ENCODE measurements around the gene IFT81. TPM values are rescaled to one million over a fixed set of nuclear protein-coding genes. Genes with fewer than 3 reads are reported as not detected.
"Not testable (repeated sequence)": the region's sequence is repeated elsewhere in the genome, so short reads cannot be mapped to it uniquely, and the experiment has no call there.

Gene IFT81
- total RNA-seq, 1 experiment from 2014 or later: 15.5 TPM

DNA sequence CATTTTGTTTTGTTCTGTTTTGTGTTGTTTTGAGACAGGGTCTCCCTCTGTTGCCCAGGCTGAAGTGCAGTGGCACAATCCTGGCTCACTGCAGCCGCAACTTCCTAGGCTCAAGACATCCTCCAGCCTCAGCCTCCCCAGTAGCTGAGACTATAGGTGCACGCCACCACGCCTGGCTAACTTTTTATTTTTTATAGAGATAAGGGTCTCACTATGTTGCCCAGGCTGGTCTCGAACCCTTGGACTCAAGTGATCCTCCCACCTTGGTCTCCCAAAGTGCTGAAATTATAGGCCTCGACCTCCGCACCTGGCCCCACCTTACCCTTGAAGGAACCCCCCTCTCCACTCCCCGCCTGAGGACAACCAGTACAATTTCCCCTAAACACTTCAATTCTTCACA, 7.5 kb upstream of the IFT81 start:
- no peak for DNase-seq (ENCODE audit: low read depth, low spot score)
- Histone ChIP-seq H3K27ac (ENCODE audit: low read length) (no peak overlapping the region), H3K36me3 (ENCODE audit: control insufficient read depth, insufficient read depth, low read length) (no peaks in the 10 kb centered on the region), H3K4me3 (ENCODE audit: low read depth in 2 of 2, low read length in 2 of 2) (no peak overlapping the region), H3K27me3 (ENCODE audit: control insufficient read depth, insufficient read depth, low read length) (no peaks in the 10 kb centered on the region), H3K9me3 (ENCODE audit: control insufficient read depth, insufficient read depth, low read depth, low read length) (no peaks in the 10 kb centered on the region), H3K4me1 (ENCODE audit: control insufficient read depth, insufficient read depth, low read length) (no peaks in the 10 kb centered on the region)
- ChIA-PET CTCF (interaction anchor here (0.7 kb wide), 2 partner anchors 37 to 634 kb away, joined by 3 read pairs; no protein-coding TSS in a partner anchor), POLR2A (no interaction called here)
- TF ChIP-seq POLR2AphosphoS5 (IDR thresholded peaks at IDR 0.05; ENCODE audit: low read depth, low read length) (no peak), SIN3A (IDR thresholded peaks at IDR 0.05; ENCODE audit: borderline replicate concordance, insufficient read depth, low read depth, low read length) (no peak)
- TF ChIP-seq, protein P1, sequence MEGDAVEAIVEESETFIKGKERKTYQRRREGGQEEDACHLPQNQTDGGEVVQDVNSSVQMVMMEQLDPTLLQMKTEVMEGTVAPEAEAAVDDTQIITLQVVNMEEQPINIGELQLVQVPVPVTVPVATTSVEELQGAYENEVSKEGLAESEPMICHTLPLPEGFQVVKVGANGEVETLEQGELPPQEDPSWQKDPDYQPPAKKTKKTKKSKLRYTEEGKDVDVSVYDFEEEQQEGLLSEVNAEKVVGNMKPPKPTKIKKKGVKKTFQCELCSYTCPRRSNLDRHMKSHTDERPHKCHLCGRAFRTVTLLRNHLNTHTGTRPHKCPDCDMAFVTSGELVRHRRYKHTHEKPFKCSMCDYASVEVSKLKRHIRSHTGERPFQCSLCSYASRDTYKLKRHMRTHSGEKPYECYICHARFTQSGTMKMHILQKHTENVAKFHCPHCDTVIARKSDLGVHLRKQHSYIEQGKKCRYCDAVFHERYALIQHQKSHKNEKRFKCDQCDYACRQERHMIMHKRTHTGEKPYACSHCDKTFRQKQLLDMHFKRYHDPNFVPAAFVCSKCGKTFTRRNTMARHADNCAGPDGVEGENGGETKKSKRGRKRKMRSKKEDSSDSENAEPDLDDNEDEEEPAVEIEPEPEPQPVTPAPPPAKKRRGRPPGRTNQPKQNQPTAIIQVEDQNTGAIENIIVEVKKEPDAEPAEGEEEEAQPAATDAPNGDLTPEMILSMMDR (IDR thresholded peaks at IDR 0.05): no peak
- TF ChIP-seq, protein P2, sequence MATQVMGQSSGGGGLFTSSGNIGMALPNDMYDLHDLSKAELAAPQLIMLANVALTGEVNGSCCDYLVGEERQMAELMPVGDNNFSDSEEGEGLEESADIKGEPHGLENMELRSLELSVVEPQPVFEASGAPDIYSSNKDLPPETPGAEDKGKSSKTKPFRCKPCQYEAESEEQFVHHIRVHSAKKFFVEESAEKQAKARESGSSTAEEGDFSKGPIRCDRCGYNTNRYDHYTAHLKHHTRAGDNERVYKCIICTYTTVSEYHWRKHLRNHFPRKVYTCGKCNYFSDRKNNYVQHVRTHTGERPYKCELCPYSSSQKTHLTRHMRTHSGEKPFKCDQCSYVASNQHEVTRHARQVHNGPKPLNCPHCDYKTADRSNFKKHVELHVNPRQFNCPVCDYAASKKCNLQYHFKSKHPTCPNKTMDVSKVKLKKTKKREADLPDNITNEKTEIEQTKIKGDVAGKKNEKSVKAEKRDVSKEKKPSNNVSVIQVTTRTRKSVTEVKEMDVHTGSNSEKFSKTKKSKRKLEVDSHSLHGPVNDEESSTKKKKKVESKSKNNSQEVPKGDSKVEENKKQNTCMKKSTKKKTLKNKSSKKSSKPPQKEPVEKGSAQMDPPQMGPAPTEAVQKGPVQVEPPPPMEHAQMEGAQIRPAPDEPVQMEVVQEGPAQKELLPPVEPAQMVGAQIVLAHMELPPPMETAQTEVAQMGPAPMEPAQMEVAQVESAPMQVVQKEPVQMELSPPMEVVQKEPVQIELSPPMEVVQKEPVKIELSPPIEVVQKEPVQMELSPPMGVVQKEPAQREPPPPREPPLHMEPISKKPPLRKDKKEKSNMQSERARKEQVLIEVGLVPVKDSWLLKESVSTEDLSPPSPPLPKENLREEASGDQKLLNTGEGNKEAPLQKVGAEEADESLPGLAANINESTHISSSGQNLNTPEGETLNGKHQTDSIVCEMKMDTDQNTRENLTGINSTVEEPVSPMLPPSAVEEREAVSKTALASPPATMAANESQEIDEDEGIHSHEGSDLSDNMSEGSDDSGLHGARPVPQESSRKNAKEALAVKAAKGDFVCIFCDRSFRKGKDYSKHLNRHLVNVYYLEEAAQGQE (IDR thresholded peaks at IDR 0.05; ENCODE audit: insufficient read depth in 1 of 2, low read depth in 2 of 2, low read length in 1 of 2): no peak
- intact Hi-C loops (cut with micrococcal nuclease; ENCODE audit: unreplicated experiment): no loop called here
- in situ Hi-C loops (cut with HindIII; ENCODE audit: low pct_unique_long_range_greater_than_20kb, low sequenced_read_pairs): no loop called here
- BruUV-seq (replicated peaks): no TSS peak
- no peak for ATAC-seq

DNA sequence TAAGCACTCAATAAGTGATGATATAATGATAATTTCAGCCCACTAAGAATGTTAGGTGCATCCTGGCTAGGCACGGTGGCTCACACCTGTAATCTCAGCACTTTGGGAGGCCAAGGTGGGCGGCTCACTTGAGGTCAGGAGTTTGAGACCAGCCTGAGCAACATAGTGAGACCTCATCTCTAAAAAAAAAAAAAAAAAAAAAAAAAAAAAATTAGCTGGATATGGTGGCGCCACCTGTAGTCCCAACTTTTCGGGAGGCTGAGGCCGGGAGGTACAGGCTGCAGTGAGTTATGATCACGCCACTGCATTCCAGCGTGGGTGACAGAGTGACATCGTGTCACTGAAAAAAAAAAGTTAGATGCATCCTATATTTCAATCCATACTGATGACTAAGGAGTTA, 6.9 kb upstream of the IFT81 start:
- H3K4me1 ChIP-seq (ENCODE audit: control insufficient read depth, insufficient read depth, low read length); H3K27ac ChIP-seq (ENCODE audit: low read length); intact Hi-C loops (cut with micrococcal nuclease; ENCODE audit: unreplicated experiment); BruUV-seq (replicated peaks); H3K4me3 ChIP-seq (ENCODE audit: low read depth in 2 of 2, low read length in 2 of 2); ATAC-seq; in situ Hi-C loops (cut with HindIII; ENCODE audit: low pct_unique_long_range_greater_than_20kb, low sequenced_read_pairs); H3K9me3 ChIP-seq (ENCODE audit: control insufficient read depth, insufficient read depth, low read depth, low read length); DNase-seq (ENCODE audit: low read depth, low spot score); H3K36me3 ChIP-seq (ENCODE audit: control insufficient read depth, insufficient read depth, low read length); POLR2A ChIA-PET; H3K27me3 ChIP-seq (ENCODE audit: control insufficient read depth, insufficient read depth, low read length): not testable (repeated sequence)
- CTCF ChIA-PET: interaction anchor here (0.7 kb wide), 3 partner anchors 15 to 634 kb away, joined by 3 to 6 read pairs (median 3); no protein-coding TSS in a partner anchor

DNA sequence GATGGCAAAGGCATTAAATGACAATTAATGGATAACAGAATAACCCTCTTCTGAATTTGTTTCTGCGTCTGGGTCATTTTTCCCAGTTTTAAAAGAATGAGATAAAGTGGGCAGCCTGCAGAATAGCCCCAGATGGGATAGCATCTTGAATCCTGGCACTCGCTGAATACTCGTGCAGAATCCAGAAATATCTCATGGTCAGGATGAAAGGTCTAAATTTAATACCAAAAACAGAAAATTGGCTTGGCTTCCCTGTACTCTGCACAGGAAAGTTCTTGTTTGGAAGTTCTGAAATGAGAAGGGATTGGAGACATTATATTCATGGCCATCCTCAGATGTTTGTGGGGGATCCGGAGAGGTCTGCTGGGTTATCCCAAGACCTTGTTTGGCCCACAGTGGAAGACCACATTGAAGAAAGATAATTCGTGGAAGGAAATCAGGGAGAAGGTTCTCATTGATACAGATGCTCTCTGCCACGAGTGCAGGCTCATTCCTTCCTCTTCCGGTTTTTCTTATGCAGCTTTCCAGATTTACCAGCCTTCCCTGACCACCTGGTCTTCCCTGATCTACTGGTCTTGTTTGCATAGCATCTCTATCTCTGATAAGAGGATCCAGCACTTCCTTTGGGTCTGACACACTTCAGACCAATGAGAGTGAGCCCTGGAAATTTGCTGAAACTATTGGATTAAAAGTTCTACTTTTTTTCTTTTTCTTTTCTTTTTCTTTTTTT, 6.0 kb upstream of the IFT81 start:
- BruUV-seq (replicated peaks): no TSS peak
- no peak for ATAC-seq
- TF ChIP-seq POLR2AphosphoS5 (IDR thresholded peaks at IDR 0.05; ENCODE audit: low read depth, low read length) (no peak), SIN3A (IDR thresholded peaks at IDR 0.05; ENCODE audit: borderline replicate concordance, insufficient read depth, low read depth, low read length) (no peak), TCF7L2 (IDR thresholded peaks at IDR 0.05; ENCODE audit: low read depth, low read length) (no peak)
- TF ChIP-seq, protein P1 (IDR thresholded peaks at IDR 0.05): no peak
- TF ChIP-seq, protein P2 (IDR thresholded peaks at IDR 0.05; ENCODE audit: insufficient read depth in 1 of 2, low read depth in 2 of 2, low read length in 1 of 2): no peak
- no peak overlapping the region for H3K27ac ChIP-seq (ENCODE audit: low read length)
- no peaks in the 10 kb centered on the region for H3K4me1 ChIP-seq (ENCODE audit: control insufficient read depth, insufficient read depth, low read length)
- no peak overlapping the region for H3K4me3 ChIP-seq (ENCODE audit: low read depth in 2 of 2, low read length in 2 of 2)
- POLR2A ChIA-PET: no interaction called here
- CTCF ChIA-PET: no interaction called here
- intact Hi-C loops (cut with micrococcal nuclease; ENCODE audit: unreplicated experiment): no loop called here
- H3K27me3 ChIP-seq (ENCODE audit: control insufficient read depth, insufficient read depth, low read length): no peaks in the 10 kb centered on the region
- in situ Hi-C loops (cut with HindIII; ENCODE audit: low pct_unique_long_range_greater_than_20kb, low sequenced_read_pairs): no loop called here
- no peaks in the 10 kb centered on the region for H3K9me3 ChIP-seq (ENCODE audit: control insufficient read depth, insufficient read depth, low read depth, low read length)
- H3K36me3 ChIP-seq (ENCODE audit: control insufficient read depth, insufficient read depth, low read length): no peaks in the 10 kb centered on the region
- DNase-seq (ENCODE audit: low read depth, low spot score): no peak

All from Panc1 (cell line).